GM21381 (cell line): ENCODE data around the gene PRKD1.

Source experiments
- ATAC-seq: cut with Tn5 transposase; IDR thresholded peaks from one replicate; pipeline ENCODE4 v1.9.1; 2021; ENCODE audit warnings: mild to moderate bottlenecking, moderate library complexity; ENCODE audit not compliant: unreplicated experiment

The PRKD1 gene

GRCh38 chr14:29536886-29537511 lies 390.6 kb downstream of the PRKD1 start:
- ATAC-seq: no peak

DNA sequence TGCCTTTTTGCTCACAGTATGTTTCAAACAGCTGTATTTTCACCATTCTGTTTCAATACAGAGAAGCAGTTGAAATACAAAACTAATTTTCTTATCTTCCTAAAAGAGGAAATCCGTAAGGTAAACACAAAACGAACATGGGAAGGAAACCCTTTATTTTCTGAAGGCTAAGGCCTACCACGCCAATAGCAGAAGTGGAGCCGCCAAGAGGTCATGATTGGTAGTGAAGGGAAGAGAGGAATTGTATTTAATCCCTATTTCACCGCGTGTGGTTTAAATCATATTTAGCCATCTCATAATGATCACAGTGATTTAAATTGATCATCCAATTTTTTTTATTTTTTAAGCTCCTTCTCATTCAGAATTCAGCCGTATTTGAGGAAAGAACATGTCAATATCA lies 398.2 kb downstream of the PRKD1 start:
- ATAC-seq: no peak

- ATAC-seq: no peak
Measured at GRCh38 chr14:29528889-29529288, 398.8 kb downstream of the PRKD1 start.

- ATAC-seq: no peak
Measured at GRCh38 chr14:29527286-29527685, 400.4 kb downstream of the PRKD1 start.
